ENCODE data around the gene PTGIS.

DNA sequence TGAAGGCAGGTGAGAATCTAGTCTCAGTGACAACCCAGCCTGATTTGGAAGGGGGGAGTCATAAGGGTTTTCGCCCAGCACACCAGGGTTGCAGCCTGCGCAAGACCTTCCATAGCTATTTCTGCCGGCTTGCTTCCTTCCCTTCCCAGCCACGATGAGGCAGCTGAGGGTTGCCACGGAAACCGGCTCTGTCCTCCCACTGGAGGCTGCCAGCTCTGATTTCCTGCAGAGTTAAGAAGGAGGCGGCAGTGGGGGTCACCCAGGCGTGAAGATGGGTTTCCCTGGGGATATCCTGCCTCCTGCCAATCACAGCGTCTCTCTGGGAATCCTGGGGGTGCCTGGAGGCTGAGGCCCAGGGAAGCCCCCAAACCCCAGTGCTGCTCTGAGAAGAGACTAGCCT is 62.4 kb downstream of the PTGIS start:
- TF ChIP-seq FOXM1 (IDR thresholded peaks at IDR 0.05; ENCODE audit: borderline replicate concordance) (no peak), ELF4 (IDR thresholded peaks at IDR 0.05) (no peak), SP1 (IDR thresholded peaks at IDR 0.05) (no peak), SUZ12 (IDR thresholded peaks at IDR 0.05) (no peak), ARNT (IDR thresholded peaks at IDR 0.05) (no peak), BHLHE40 (IDR thresholded peaks at IDR 0.05; ENCODE audit: borderline replicate concordance) (no peak), ZNF384 (IDR thresholded peaks at IDR 0.05) (no peak), TARDBP (IDR thresholded peaks at IDR 0.05) (no peak)
- TF ChIP-seq, protein P1, sequence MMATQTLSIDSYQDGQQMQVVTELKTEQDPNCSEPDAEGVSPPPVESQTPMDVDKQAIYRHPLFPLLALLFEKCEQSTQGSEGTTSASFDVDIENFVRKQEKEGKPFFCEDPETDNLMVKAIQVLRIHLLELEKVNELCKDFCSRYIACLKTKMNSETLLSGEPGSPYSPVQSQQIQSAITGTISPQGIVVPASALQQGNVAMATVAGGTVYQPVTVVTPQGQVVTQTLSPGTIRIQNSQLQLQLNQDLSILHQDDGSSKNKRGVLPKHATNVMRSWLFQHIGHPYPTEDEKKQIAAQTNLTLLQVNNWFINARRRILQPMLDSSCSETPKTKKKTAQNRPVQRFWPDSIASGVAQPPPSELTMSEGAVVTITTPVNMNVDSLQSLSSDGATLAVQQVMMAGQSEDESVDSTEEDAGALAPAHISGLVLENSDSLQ (IDR thresholded peaks at IDR 0.05): no peak

All from HEK293T (cell line).